Umbilical cord (tissue), 2 donors: ENCODE data around the gene GPRC5B. TPM values are rescaled to one million over a fixed set of nuclear protein-coding genes. Genes with fewer than 3 reads are reported as not detected.
A peak's percentile ranks its signal among the peaks of the same experiment; 100 is the strongest.

Source experiments
- DNase-seq: peaks from one replicate; pipeline ENCODE4 v3.0.0-alpha.2; 2015; ENCODE audit warnings: low spot score
- total RNA-seq: library from RNA; depleted of rRNA; stranded (reverse); fragments of >200 nt; gene quantifications from one replicate; pipeline ENCODE4 v1.2.3, GENCODE V29; 2014; ENCODE audit warnings: low replicate concordance; ENCODE audit not compliant: insufficient read depth

GPRC5B gene
- total RNA-seq, 1 donor from 2014 or later, result 6.7 TPM

DNA sequence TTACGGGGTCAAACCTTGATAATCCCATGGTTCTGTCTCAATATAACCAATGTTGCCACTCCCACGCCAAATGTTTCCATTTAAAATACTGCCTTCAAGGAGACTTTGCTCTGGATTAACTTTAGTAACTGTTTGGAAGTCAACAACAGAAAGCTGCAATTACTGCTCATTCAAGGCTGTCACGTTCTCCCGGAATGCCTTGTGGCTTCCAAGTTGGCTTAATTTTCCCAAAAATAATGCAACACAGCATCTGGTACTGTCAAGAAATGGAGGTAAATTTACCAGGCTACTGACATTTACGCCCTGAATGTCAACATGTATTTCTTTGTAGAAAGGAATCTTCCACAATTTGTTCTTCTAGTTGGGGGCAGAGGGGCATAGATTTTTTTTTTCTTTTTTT, 38.2 kb downstream of the GPRC5B start:
- DNase-seq, result no peak

DNA sequence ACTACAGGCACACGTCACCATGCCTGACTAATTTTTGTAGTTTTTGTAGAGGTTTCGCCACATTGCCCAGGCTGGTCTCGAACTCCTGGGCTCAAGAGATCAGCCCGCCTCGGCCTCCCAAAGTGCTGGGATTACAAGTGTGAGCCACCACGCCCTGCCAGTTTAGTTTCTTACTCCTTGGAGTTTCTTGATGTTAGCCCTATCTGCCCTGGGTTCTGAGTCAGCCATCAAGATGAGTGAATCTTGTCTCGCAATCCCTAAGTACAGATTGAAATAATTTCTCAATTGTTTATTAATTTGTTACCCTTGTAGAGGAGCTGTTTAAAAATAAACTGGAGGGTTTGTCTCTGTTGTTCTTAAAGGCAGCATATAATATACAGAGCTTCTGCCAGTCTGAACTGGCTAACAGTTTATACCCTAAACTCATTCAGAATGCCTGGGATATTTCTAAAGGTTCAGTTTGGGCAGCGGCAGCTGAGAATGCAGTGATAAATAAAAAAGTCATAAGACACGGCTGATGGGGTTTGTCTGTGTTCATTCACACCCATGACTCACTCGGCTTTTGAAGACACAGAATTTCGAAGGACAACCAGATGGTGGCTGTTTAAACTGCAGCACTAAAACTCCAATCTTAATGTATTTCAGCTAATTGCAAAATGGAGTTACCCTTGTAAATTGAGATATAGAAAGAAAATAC, 39.6 kb downstream of the GPRC5B start:
- peak; percentile 84 for DNase-seq

DNA sequence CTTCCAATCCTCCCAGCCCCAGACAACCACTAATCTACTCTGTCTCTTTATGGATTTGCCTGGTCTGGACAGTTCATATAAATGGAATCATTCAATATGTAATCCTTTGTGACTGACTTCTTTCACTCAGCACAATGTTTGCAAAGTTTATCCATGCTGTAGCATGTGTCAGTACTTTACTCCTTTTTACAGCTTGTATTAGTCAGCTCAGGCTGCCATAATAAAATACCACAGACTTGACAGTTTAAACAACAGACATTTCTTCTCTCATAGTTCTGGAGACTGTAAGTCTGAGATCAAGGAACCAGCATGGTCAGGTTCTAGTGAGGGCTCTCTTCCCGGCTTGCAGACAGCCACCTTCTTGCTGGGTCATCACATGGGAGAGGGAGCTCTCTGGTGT, 41.3 kb downstream of the GPRC5B start:
- DNase-seq, result no peak

DNA sequence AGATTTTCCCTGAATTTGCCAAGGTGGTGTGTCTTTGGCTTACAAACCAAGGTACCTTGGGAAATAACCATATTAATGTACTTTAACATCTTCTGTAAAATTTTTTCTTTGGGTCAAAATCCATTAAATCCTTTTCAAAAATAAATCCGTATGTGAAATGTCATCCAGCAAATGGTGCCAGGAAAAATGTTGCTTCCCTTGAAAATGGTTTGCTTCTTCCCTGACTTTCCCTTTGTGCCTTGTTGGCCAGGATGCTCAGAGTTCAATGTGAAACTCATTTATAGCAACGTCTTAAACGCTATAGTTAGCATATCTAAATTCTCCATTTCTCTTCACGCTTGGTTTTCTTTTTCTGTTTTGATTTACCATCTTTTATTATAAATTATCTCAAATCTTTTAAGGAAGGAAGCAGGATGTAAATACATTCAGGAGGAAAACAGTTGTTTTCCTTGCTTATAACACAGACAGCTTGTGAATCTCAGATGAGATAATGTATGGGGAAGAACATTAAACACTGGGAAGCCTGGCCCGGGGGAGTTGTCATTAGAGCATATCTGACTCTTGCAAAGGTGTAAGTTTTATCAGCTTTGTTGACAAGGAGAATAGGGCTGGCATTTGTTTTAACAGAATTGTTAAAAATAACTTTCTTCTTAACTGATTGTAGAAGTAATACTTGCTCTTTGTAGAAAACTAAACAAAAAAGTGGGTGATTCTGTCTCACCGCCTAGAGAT, 42.1 kb downstream of the GPRC5B start:
- no peak for DNase-seq

DNA sequence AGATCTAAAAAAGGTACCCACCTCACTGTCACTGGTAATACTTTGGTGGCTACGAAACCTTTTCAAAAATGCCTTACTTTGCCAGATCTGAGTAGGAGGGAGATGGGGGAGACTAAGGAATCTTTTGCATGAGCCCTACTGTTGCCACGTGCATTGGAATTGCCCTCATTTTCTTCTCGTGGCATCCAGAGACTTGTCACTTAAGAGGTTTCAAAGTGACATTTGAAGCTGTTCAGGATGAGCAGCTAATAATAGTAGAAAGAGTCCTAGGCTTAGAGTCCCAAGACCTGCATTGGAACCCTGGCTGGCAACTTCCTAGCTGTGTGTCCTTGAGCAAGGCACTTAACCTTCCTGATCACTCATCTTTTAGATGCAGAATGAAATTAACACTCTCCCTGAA, 43.5 kb downstream of the GPRC5B start:
- DNase-seq, result no peak

DNA sequence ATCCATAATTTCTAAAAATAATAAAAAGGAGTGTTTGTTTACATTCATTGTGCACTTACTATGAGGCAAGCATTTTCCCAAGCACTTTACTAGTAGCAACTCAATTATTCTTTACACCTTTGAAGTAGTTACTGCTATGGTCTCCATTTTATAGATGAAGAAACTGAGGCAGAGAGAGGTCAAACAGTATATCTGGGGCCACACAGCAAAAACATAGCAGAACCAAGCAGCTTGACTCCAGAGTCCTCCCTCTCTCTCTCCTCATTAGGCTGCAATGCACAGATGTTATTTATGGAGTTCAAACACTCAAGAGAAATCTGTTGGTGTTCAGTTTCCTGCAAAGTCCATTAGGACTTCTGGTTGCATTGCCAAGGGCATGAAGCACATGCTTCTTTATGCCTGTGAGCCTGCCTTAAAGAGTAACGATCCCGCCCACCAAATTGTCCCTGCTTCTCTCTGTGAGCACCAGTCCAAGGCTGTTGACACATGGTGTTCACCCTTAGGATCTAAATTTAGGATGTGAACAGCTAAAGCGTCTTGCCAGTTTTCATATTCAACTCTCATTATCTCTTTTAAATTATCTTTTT, 44.0 kb downstream of the GPRC5B start:
- no peak for DNase-seq

DNA sequence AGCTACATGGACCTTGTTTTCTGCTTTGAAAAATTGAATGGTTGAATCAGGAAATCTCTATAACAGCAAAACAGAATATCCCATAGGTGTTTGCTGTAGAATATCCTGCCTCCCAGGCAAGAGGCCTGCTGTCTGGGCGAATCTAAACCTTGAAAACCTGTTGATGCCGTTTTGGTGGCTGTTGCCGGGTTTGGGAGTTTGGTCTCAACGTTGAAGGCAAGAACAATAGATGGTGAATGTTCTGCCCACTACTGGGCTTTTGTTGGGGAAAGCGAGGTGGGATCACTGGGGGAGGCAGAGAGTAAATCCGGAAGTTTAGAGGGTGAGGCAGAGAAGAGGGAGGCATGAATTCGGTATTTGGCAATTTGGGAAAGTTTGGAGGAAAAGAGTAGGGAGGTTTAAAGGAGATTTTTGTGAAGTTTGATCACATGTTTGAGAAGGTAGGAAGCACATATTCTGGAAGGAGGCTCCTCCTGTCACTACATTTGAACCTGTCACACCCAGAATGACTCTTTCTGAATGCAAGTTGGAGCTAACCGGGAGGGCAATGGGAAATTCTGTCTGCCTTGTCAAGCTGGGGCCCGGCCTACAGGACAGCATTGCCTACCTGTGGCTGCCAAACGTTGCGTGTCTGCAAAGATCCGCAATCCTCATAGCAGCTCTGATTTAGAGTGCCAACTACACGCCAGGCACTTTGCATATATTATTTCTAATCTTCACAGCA, 46.5 kb downstream of the GPRC5B start:
- no peak for DNase-seq

DNA sequence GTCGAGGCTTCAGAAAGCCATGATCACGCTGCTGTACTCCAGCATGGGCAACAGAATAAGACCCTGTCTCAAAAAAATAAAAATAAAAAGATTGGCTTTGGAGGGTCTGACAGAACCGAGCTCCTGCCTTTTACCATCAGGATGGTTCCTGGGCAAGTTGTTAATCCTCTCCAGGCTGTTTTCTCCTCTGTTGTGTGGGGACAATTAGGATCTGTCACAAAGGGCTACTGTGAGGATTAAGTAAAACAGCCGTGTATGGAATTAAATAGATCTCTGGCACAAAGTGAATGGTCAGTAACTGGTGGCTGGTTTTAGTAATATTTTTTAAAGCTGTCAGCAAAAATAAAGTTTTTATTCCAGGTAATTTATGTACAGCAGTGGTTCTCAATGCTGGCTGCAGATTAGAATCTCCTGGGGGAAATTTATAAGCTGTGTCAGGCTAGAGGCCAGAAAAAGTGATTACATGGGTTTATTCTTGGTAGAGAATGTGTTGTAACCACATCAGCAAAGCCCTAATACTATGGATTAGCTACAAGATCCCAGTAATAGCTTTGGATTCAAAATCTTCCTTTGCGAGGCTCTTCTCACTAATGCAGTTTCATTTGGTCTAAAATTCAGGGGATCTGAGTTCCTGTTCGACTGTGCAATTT, 47.2 kb downstream of the GPRC5B start:
- peak; percentile 77 for DNase-seq

DNA sequence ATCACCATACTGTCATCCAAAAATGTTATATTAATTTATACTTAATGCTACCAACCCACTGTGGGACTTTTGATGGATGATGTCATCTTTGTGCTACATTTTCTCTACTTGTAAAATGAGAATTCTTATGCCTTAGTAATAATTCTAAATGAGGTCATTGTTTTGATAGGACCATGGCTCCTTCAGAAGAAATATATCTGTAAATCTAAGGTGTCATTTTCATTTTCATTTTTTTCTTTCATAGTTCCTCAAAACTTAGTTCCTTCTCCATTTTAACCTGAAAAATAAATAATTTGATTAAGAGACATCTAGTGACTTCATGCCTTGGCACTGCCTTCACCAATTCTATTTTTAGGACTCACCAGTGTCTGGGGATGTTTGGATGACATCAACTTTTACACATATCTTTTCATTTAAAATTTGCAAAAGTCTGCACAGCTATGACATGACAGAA, 48.7 kb downstream of the GPRC5B start:
- no peak for DNase-seq

DNA sequence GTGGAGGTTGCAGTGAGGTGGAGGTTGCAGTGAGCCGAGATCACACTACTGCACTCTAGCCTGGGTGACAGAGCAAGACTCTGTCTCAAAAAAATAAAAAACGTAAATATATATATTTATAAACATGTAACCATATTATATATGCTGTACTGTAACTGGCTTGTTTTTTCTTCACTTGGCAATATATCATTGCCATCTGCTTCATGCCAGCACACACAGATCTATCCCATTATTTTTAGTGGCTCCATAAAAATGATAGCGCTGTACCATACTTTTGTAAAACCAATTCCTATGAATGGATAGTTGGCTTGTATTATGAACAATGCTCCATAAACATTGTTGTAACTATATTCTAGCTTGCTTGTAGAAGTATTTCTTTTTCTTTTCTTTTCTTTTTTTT, 49.5 kb downstream of the GPRC5B start:
- DNase-seq, result no peak

DNA sequence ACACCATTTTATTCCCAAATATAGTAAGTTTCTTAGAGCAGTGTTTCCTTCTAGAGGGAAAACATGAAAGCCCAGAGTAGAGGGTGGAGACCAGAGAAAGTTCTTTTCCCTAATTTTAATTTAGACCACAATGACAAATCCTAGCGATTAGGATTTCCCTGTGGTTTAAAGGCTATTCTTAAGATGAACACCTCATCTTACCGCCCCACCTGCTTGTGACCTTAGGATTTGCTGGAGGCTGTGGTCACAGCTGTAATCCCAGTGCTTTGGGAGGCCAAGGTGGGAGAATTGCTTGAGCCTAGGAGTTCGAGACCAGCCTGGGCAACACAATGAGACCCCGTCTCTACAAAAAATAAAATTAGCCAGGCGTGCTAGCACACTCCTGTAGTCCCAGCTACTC, 51.1 kb downstream of the GPRC5B start:
- DNase-seq, result no peak

DNA sequence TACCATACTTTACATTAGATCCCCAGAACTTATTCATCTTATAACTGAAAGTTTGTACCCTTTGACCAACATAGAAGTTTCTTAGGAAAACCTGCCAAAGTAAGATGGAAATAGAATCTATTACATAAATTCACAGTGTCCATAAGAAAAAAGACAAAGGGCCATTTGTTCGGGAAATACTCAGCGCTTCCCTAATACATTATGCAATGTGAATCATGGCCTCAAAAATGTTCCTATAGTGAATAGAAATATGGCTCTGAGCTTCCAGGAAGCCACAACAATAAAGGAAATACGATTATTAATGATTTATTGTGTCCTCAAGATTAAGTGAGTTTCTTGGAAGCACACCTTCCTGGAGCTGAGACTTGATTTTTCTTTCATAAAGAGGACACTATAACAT, 51.5 kb downstream of the GPRC5B start:
- no peak for DNase-seq

DNA sequence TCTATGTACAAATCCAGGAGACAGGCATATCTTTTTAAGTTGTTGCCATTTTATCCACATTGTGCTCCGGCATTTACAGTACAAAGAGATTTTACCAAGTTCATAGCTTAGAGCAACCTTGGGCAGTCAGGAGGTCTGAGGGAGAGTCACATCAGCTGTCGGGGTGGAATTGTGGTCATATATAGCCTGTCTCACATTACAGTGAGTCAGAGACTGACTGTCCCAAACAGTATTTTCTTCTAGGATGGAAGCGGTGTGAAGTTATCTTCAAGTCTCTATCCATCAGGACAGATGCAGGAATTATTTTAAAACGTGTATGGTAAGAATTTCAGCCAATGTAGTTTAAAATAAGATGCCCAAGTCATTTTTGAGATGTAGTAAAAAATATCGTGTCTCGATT, 53.0 kb downstream of the GPRC5B start:
- DNase-seq, result no peak

DNA sequence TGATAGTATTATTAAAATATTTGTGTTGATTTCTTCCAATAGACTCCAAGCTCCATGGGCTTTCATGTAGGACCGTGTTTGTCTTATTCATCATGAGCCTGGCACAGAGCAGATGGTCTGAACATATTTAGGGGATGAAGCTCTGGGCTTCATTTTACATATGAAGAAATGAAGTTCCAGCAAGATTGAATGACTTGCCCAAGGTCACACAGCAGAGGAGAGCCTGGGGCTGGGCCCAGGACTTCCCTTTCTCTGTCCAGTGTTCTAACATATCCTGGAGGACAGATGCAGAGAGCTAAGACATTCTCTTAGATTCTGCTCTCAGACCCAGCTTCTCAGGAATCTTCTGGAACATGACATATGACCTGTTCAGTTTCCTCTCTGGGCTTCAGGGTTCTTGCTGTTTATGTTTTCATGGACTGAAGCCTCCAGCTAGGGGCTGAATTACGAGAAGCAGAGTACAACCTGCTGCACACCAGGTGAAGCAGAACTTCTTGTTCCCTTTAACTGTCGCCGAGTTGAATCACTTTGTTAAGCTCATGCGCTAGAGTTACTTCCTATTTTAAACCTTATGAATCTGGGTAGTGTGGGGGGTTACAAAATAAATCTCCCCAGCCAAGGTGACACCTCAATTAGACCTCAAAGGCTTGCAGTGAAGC, 53.6 kb downstream of the GPRC5B start:
- DNase-seq, result no peak

DNA sequence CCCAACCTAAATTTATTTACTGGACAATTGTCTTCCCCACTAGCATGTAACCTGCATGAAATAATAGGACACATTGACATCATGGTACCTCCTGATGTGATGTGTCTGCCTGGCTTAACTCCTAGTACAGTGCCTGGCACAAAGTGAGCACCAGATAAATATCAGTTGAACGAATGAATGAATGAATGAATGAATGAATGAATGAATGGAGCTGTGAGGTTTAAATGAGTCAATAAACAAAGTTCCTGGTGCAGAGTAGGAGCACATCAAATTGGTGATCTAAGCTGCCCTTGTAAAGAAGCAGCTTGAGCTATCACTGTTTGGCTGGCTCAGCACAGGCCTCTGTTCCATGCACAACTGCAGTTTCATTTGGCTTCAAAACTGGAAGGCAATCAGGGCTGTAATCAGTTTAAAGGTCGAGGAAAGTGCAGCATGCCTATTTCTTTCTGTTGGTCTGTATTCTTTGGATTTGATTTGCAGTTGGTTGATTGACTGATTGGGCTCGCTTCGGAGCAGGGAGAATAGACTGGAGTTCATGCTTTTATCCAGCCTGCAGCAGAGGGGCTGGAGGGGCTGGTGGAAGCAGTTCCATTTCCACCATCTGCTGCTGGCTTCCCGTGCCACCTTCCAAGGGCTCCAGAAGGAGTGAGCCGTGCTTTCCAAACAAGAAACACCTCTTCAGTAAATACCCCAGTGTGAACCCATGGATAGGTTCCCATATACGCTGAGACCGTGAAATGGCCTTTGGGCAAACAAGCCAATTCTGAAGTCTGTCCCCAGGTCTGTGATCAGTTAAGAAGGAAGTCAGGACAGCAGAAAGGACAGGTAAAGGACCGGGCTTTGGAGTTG, 54.6 kb downstream of the GPRC5B start:
- no peak for DNase-seq

DNA sequence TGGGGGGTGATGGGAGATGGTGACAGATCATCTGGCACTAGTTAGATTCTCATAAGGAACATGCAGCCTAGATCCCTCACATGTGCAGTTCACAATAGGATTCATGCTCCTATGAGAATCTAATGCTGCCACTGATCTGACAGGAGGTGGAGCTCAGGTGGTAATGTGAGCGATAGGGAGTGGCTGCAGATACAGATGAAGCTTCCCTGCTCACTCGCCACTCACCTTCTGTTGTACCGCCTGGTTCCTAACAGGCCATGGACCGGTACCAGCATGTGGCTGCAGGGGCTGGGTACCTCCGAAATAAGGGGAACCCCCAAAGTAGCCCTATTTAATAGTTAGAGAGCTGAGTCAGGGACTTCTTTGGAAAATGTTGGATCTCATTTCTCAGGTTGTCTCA, 60.4 kb downstream of the GPRC5B start:
- no peak for DNase-seq

DNA sequence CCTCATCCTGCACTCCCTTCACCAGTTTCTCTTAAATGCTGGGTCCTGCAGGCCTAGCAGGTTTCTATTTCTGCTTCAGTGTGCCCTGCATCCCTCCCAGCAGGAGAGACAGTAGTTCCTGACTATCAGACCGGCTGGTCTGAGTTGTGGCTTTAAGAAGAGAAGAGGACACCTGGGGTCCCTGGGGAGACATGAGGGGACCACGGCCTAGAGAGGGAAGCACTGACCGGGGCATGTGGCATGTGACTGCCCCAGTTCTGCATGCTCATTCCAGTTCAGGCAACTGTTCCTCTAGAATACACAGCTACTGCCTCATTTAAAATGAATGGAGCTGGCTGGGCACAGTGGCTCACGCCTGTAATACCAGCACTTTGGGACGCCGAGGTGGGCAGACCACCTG, 61.3 kb downstream of the GPRC5B start:
- no peak for DNase-seq

DNA sequence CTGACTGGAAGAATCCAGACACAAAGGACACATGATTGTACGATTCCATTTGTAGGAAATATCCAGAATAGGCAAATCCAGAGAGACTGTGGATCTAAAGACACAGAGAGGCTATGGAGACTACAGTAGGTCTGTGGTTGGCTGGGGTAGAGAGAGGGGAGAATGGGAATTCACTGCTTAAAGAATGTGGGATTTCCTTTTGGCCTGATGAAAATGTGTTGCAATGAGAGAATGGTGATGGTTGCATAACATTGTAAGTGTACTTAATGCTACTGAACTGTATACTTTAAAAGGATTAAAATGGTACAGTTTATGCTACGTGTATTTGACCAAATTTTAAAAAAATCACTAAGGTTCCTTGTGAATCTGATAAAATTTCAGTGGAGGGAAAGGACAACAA, 62.1 kb downstream of the GPRC5B start:
- DNase-seq, result peak; percentile 57

DNA sequence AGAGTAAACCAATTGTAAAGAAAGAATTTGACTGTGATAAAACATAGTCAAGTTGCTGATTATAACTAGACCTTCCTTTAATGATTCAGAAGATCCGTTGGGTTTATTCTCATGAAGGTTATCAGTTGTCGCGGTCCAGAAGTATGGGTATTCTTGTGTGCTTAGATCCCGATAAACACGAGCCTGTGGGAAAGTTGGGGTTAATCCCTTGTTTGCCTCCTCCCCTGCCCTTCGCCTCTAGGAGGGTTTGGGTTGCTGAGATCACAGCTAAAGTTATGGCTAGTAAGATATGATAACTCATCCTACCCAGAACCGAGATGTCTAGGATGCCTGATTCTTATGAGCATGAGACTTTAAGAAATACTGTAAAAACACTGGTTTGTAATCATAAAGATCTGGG, 66.8 kb downstream of the GPRC5B start:
- DNase-seq, result no peak

DNA sequence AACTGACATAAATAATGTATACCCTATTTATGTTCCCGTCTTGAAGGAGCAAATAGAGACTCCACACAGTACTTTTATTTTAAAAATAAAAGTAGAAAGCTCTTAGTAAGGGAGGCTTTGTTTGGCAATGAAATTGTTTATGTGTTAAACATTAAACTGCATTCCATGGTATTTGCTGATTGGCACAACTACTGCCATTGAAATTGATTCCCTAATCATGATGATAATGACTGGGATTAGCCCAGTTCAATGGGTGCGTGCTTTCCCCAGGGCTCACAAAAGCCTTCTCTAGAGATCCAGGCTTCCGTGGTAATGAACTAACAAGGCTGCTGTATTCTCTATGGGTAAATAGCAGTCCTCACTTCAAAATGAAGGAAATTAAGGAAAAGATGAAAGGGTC, 67.5 kb downstream of the GPRC5B start:
- no peak for DNase-seq
